ENCODE data around the gene YTHDC1.

Gene YTHDC1

GRCh38 chr4:68358988-68359387 is 9.1 kb upstream of the YTHDC1 start:
- no peak for DNase-seq

- no peak for DNase-seq
Measured at GRCh38 chr4:68352791-68353190, 2.9 kb upstream of the YTHDC1 start.

- peak; percentile 47 for DNase-seq
Measured at GRCh38 chr4:68349279-68349648, 626 bp downstream of the YTHDC1 start.

DNA sequence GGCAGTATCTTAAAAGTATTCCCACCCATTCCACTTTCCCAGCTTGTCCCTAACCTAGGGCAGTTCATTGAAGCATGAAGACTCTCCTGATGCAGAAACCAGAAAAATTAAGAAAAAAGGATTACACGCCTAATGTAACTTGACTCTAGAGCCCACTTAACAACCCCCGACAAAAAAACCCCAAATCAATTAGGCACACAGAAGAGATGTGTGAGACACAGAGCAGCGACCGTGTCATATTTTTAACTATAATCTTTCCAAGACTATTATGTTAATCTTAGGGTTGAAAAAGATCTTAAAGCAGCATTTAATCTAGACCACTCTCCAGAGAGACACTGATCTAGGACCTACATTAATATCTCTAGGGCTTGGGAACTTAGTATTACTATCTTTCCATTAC is 1.3 kb downstream of the YTHDC1 start:
- no peak for DNase-seq

DNA sequence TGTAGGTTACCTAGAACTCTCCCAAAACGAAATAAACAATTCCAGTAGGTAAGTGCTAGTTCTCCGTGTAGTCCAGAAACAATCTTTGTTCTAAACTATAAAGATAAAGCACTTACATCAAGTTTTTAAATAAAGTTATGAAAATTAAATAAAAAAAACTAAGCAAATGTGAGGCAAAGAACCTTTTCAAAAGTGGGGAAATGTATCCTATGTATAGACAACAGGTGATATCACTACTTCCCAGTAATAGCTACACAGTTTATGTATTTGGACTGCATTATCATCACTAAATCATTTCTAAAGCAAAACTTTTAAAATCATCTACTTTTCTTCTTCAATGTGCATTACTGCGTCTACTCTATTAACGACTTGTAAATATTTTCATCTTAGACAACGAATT is 2.0 kb downstream of the YTHDC1 start:
- DNase-seq = no peak

- DNase-seq = peak; percentile 17
Measured at GRCh38 chr4:68346461-68346860, 3.4 kb downstream of the YTHDC1 start.

GRCh38 chr4:68344785-68345184 is 5.1 kb downstream of the YTHDC1 start:
- DNase-seq = no peak

GRCh38 chr4:68344049-68344448 is 5.8 kb downstream of the YTHDC1 start:
- DNase-seq = no peak

DNA sequence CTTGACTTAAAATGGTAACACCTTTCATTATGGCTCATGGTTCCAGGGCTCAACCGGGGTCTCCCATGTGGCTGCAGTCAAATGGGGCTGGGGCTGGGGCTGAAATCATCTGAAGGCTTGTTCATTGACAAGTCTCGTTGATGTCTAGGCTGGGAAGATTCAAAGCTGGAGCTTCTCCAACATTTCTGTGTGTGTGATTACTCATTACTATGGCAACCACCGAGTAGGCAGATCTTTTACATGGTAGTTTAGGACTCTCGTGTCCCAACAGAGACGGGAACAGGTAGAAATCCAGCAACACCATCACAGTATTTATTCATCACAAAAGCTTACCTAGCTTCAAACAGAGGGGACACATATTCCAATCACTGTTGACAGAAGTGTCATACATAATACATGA is 7.8 kb downstream of the YTHDC1 start:
- DNase-seq = peak; percentile 61

DNA sequence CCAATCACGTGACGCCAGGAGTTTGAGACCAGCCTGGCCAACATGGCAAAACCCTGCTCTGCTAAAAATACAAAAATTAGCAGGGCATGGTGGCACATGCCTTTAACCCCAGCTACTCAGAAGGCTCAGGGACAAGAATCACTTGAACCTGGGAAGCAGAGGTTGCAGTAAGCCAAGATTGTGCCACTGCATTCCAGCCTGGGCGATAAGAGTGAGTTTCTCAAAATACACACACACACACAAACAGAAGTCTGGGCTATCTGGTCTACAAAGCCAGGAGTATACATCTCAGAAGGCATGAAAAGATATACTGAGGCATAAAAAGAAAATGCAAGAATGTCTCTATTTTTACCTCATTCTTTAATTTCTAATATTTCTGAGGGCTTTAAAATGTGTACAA is 11.3 kb downstream of the YTHDC1 start:
- DNase-seq = no peak

GRCh38 chr4:68337522-68337921 is 12.4 kb downstream of the YTHDC1 start:
- no peak for DNase-seq

GRCh38 chr4:68337004-68337403 is 12.9 kb downstream of the YTHDC1 start:
- DNase-seq = no peak

GRCh38 chr4:68336530-68336929 is 13.4 kb downstream of the YTHDC1 start:
- DNase-seq = no peak

- no peak for DNase-seq
Measured at GRCh38 chr4:68326141-68326540, 23.7 kb downstream of the YTHDC1 start.

GRCh38 chr4:68324519-68325262 is 25.2 kb downstream of the YTHDC1 start:
- no peak for DNase-seq

DNA sequence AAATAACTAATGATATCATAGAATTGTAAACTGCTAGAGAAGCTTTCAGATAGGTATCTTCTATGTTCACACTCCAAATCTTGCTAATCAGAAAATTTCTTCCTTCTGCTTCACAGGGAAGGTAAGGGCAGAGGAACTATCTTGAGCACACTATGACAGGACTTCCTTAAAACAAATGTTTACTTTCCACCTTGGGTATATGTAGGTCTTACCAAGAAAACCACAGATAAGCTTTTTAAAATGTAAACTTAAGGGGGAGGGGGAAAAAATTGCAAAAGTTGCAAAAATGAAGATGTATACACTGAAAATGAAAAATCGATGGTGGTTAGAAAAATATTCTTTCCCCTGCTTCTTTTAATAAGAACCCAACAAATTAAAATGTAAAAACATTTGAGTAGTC is 30.9 kb downstream of the YTHDC1 start:
- no peak for DNase-seq

GRCh38 chr4:68316193-68316969 is 33.5 kb downstream of the YTHDC1 start:
- no peak for DNase-seq

DNA sequence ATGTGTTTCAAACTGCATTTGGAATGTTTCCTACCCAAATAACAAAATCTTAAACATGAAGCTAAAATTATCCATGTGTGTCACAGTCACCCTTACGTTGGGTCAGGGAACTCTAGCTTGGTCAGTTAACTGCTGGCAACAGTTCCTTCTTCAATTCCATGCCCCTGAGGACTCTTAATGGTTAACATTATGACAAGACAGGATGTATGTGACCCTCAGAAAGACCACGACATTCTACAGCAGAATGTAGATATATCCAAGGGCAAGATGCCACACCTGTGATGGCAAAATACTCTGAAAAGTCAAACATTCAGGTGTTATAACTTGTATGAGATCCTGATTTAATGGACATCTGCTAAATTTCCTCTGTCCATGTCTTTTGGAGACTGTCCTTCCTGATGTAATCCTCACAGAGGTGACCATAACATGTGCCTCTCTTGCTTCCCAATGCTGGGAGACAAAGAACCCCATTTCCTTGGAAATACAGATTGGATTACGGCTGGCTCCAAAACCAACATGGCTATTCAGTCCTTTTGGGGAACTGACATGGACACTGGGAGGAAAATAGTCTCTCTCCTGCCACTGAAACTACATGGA is 39.1 kb downstream of the YTHDC1 start:
- no peak for DNase-seq

DNA sequence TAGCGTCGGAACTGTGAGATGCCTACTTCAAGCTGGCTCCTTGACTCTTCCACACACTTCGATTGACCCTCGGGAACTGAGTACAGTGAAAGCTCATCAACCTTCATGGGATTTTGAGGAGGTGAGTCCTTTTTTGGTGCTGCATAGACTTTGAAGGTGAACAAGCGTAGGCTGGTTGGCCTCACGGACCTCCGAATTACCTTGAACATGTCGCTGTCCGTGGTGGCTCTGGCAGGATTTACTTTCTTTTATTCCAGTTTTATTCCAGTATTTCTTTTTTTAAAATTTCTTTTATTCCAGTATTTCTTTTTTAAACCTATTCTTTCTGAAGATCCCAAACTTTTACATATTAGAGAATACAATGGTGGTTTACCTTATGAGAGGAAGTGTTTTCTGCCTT is 45.2 kb downstream of the YTHDC1 start:
- no peak for DNase-seq

DNA sequence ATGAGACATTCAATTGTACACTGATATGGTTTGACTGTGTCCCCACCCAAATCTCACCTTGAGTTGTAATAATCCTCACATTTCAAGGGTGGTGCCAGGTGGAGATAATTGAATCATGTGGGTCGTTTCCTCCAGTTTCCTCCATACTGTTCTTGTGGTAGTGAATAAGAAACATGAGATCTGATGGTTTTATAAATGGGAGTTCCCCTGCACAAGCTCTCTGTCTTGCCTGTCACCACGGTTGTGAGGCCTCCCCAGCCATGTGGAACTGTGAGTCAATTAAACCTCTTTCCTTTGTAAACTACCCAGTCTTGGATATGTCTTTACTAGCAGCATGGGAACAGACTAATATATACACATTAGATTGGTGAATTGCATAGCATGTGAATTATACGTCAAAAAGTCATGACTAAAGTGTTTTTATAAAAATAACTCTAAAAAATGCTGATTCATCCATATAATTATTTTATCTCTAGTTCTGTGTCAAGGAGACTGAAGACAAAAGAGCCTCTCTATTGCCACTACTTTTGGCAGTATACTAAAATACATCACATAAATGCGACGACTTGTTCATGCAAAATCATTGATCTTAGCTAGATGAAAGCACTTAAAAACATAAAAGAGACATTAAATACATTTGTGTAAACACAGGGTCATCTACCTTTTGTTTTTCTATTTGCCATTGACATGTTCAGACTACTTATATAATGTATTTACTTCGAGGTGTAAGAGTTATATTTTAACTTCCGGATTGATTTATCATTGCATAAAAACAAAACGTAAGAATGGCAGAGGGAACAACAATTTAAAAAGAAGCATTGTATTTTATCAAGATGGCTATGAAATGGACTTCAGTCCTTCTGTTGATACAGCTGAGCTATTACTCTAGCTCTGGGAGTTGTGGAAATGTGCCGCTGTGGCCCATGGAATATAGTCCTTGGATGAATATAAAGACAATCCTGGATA is 50.1 kb downstream of the YTHDC1 start:
- DNase-seq = no peak

DNA sequence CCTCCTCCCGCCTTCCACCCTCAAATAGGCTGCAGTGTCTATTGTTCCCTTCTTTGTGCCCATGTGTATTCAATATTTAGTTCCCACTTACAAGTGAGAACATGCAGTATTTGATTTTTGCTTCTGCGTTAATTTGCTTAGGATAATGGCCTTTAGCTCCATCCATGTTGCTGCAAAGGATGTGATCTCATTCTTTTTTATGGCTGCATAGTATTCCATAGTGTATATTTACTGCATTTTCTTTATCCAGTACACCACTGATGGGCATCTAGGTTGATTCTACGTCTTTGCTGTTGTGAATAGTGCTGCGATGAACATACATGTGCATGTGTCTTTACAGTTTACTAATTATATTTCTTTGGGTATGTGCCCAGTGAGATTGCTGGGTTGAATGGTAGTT is 52.8 kb downstream of the YTHDC1 start:
- no peak for DNase-seq

- no peak for DNase-seq
Measured at GRCh38 chr4:68291256-68291655, 58.6 kb downstream of the YTHDC1 start.

- DNase-seq = no peak
Measured at GRCh38 chr4:68288393-68288740, 61.5 kb downstream of the YTHDC1 start.

All from fibroblast of skin of right biceps (primary cell).